ENCODE results near the gene MRPL18.

The MRPL18 gene

GRCh38 chr6:159836718-159837490 lies 46.6 kb downstream of the MRPL18 start:
- H3K9me3 ChIP-seq (ENCODE audit: severe bottlenecking) = no peaks in the 10 kb centered on the region
- no peaks in the 10 kb centered on the region for H3K27me3 ChIP-seq (ENCODE audit: insufficient read depth, low read depth, severe bottlenecking)
- H3K36me3 ChIP-seq = no peaks in the 10 kb centered on the region
- H3K4me3 ChIP-seq (ENCODE audit: low read depth, low read length) = no peak overlapping the region
- DNase-seq = no peak
- no peak overlapping the region for H3K27ac ChIP-seq
- TF ChIP-seq, protein P1, sequence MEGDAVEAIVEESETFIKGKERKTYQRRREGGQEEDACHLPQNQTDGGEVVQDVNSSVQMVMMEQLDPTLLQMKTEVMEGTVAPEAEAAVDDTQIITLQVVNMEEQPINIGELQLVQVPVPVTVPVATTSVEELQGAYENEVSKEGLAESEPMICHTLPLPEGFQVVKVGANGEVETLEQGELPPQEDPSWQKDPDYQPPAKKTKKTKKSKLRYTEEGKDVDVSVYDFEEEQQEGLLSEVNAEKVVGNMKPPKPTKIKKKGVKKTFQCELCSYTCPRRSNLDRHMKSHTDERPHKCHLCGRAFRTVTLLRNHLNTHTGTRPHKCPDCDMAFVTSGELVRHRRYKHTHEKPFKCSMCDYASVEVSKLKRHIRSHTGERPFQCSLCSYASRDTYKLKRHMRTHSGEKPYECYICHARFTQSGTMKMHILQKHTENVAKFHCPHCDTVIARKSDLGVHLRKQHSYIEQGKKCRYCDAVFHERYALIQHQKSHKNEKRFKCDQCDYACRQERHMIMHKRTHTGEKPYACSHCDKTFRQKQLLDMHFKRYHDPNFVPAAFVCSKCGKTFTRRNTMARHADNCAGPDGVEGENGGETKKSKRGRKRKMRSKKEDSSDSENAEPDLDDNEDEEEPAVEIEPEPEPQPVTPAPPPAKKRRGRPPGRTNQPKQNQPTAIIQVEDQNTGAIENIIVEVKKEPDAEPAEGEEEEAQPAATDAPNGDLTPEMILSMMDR (IDR thresholded peaks at IDR 0.05; ENCODE audit: low read depth, low read length) = no peak

DNA sequence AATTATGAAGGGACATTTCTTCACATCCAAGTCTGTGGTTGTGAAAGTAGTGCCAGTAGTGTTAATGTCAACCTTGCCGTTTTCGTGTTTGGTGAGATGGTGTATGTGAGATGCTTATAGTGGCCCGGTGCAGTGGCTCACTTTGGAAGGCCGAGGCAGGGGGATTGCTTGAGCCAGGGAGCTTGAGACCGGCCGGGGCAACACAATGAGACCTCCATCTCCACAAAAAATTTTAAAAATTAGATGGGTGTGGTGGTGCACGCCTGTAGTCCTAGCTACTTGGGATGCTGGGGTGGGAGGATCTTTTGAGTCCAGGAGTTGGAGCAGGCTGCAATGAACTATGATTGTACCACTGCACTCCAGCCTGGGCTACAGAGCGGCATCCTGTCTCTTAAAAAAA lies 47.2 kb downstream of the MRPL18 start:
- DNase-seq = no peak
- Histone ChIP-seq H3K27me3 (ENCODE audit: insufficient read depth, low read depth, severe bottlenecking) (no peaks in the 10 kb centered on the region), H3K4me3 (ENCODE audit: low read depth, low read length) (no peak overlapping the region), H3K27ac (no peak overlapping the region), H3K9me3 (ENCODE audit: severe bottlenecking) (no peaks in the 10 kb centered on the region), H3K36me3 (no peaks in the 10 kb centered on the region)
- TF ChIP-seq, protein P1 (IDR thresholded peaks at IDR 0.05; ENCODE audit: low read depth, low read length) = no peak

DNA sequence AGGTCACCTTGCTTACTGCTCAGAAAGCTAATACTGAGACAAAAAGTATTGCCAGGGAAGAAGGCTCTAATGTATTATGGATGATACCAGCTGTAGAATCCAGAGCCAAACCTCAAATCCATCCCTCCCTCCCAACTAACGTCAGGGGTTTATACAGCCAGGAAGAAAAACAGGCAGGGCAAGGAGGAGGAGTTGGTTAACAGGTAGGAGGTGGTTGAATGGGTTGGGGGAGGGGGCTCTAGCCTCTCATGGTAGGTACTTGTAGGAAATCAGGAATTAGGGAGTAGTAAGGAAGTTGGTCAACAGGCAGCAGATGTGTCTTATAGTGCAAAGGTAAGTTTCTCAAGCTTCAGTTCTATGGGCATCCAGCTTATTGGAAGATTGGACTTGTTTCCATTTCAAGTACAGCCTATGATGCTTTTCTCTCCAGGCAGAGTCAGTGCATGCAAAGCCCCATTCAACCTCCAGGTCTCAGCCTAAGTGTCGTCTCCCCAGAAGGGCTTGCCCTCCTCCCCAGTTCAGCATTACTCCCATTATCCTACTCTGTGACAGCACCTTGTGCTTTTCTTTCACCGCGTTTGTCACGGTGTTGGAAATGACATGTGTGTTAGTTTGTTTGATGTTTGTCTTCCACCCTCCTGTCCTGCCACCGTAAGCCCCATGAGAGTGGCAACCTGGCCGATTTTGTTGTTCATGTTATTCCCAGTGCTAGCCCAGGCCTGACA lies 47.9 kb downstream of the MRPL18 start:
- H3K27me3 ChIP-seq (ENCODE audit: insufficient read depth, low read depth, severe bottlenecking) = no peaks in the 10 kb centered on the region
- no peak overlapping the region for H3K4me3 ChIP-seq (ENCODE audit: low read depth, low read length)
- no peaks in the 10 kb centered on the region for H3K9me3 ChIP-seq (ENCODE audit: severe bottlenecking)
- H3K27ac ChIP-seq = no peak overlapping the region
- no peak for DNase-seq
- TF ChIP-seq, protein P1 (IDR thresholded peaks at IDR 0.05; ENCODE audit: low read depth, low read length) = no peak
- no peaks in the 10 kb centered on the region for H3K36me3 ChIP-seq

GRCh38 chr6:159842035-159842434 lies 51.8 kb downstream of the MRPL18 start:
- TF ChIP-seq, protein P1 (IDR thresholded peaks at IDR 0.05; ENCODE audit: low read depth, low read length) = 0 out of 2 replicates have a peak, but pooled peaks have one; percentile 18
- no peak overlapping the region for H3K27ac ChIP-seq
- no peaks in the 10 kb centered on the region for H3K27me3 ChIP-seq (ENCODE audit: insufficient read depth, low read depth, severe bottlenecking)
- H3K36me3 ChIP-seq = no peaks in the 10 kb centered on the region
- no peak overlapping the region for H3K4me3 ChIP-seq (ENCODE audit: low read depth, low read length)
- no peaks in the 10 kb centered on the region for H3K9me3 ChIP-seq (ENCODE audit: severe bottlenecking)
- DNase-seq = no peak

- Histone ChIP-seq H3K9me3 (ENCODE audit: severe bottlenecking) (peaks cover 9% of the 10 kb centered on the region), H3K36me3 (no peaks in the 10 kb centered on the region), H3K4me3 (ENCODE audit: low read depth, low read length) (no peak overlapping the region), H3K27me3 (ENCODE audit: insufficient read depth, low read depth, severe bottlenecking) (no peaks in the 10 kb centered on the region), H3K27ac (no peak overlapping the region)
- TF ChIP-seq, protein P1 (IDR thresholded peaks at IDR 0.05; ENCODE audit: low read depth, low read length) = no peak
- DNase-seq = no peak
Observed at GRCh38 chr6:159844737-159845645, 54.7 kb downstream of the MRPL18 start.
